Measurements from ENCODE around the gene TGM3.

GRCh38 chr20:2289475-2289874, 6.3 kb upstream of the TGM3 start:
- TF ChIP-seq CTCF (IDR thresholded peaks at IDR 0.05) (no peak), POLR2A (IDR thresholded peaks at IDR 0.05) (no peak)

Data from lower leg skin (tissue), 3 donors.